ENCODE results near the gene MSRB1. TPM values are rescaled to one million over a fixed set of nuclear protein-coding genes. Genes with fewer than 3 reads are reported as not detected.
A peak's percentile ranks its signal among the peaks of the same experiment; 100 is the strongest.

MSRB1 gene
- total and polyA plus RNA-seq, 2 of the 13 experiments (the other 11 are each of a cell fraction or from before 2014, with no cell fraction given), result 32.1 to 75.4 TPM

DNA sequence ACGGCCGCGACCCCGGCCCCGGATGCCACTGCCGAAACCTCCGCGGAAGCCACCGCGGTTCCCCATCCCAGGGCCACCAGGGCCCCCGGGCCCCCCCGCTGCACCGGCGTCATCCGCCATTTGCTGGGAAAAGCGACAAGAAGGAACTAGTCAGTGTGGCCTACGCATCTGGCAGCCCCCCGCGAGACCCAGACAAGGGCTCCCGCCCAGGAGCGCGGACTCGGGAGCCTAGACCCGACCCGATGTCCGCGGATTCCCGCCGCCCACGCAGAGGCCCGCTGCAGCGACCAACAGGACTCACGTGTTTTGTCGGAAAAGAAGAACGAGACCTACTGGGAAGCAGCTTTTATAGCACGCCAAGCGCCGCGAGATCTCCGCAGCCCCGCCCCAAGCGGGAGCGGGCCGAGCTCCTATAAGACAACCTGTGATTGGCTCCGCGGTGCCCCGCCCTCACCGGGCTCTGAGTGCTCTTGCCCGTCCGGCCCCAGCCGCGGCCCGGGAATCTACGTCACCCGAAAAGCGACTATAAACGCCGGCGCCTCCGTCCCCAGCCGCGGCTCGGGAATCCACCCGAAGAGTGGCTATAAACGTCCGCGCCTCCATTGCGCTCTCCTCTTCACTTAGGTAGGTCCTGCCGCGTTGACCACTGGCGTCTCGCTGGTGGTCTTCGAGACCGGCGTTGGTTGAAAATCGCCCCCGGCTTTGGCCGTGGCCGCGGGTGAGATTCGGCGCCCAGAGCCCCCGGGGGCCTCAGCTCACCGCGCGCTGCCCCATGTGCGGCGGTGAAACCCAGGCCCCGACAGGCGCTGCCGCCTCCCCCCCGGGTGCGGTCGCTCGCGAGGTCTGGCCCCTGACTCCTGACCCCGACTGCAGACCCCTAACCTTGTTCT lies 21.8 kb upstream of the MSRB1 start, which contains the start of gene RPS2 (continued):
- TF ChIP-seq, protein P1, sequence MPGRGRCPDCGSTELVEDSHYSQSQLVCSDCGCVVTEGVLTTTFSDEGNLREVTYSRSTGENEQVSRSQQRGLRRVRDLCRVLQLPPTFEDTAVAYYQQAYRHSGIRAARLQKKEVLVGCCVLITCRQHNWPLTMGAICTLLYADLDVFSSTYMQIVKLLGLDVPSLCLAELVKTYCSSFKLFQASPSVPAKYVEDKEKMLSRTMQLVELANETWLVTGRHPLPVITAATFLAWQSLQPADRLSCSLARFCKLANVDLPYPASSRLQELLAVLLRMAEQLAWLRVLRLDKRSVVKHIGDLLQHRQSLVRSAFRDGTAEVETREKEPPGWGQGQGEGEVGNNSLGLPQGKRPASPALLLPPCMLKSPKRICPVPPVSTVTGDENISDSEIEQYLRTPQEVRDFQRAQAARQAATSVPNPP (CRISPR knock-in tag; IDR thresholded peaks at IDR 0.05), result no peak
- TF ChIP-seq, protein P2, sequence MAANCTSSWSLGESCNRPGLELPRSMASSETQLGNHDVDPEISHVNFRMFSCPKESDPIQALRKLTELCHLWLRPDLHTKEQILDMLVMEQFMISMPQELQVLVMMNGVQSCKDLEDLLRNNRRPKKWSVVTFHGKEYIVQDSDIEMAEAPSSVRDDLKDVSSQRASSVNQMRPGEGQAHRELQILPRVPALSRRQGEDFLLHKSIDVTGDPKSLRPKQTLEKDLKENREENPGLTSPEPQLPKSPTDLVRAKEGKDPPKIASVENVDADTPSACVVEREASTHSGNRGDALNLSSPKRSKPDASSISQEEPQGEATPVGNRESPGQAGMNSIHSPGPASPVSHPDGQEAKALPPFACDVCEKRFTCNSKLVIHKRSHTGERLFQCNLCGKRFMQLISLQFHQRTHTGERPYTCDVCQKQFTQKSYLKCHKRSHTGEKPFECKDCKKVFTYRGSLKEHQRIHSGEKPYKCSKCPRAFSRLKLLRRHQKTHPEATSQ (CRISPR knock-in tag; IDR thresholded peaks at IDR 0.05; ENCODE audit: borderline replicate concordance), result 0 out of 2 replicates have a peak, but pooled peaks have one; percentile 14
- no peak for TF ChIP-seq ZNF180 (CRISPR knock-in tag; IDR thresholded peaks at IDR 0.05; ENCODE audit: borderline replicate concordance, low read depth)
- peak; percentile 54; the same call in 1 of the 2 replicates for TF ChIP-seq BHLHE40 (IDR thresholded peaks at IDR 0.05; ENCODE audit: low read length)
- TF ChIP-seq, protein P3, sequence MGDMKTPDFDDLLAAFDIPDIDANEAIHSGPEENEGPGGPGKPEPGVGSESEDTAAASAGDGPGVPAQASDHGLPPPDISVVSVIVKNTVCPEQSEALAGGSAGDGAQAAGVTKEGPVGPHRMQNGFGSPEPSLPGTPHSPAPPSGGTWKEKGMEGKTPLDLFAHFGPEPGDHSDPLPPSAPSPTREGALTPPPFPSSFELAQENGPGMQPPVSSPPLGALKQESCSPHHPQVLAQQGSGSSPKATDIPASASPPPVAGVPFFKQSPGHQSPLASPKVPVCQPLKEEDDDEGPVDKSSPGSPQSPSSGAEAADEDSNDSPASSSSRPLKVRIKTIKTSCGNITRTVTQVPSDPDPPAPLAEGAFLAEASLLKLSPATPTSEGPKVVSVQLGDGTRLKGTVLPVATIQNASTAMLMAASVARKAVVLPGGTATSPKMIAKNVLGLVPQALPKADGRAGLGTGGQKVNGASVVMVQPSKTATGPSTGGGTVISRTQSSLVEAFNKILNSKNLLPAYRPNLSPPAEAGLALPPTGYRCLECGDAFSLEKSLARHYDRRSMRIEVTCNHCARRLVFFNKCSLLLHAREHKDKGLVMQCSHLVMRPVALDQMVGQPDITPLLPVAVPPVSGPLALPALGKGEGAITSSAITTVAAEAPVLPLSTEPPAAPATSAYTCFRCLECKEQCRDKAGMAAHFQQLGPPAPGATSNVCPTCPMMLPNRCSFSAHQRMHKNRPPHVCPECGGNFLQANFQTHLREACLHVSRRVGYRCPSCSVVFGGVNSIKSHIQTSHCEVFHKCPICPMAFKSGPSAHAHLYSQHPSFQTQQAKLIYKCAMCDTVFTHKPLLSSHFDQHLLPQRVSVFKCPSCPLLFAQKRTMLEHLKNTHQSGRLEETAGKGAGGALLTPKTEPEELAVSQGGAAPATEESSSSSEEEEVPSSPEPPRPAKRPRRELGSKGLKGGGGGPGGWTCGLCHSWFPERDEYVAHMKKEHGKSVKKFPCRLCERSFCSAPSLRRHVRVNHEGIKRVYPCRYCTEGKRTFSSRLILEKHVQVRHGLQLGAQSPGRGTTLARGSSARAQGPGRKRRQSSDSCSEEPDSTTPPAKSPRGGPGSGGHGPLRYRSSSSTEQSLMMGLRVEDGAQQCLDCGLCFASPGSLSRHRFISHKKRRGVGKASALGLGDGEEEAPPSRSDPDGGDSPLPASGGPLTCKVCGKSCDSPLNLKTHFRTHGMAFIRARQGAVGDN (CRISPR knock-in tag; IDR thresholded peaks at IDR 0.05), result peak; percentile 75
- peak; percentile 64; the same call in 1 of the 2 replicates for TF ChIP-seq MEIS2 (CRISPR knock-in tag; IDR thresholded peaks at IDR 0.05)
- TF ChIP-seq MIER3 (CRISPR knock-in tag; IDR thresholded peaks at IDR 0.05; ENCODE audit: borderline replicate concordance), result no peak; the same call in 1 of the 2 replicates
- no peak; the same call in 1 of the 2 replicates for TF ChIP-seq ZNF724P (CRISPR knock-in tag; IDR thresholded peaks at IDR 0.05; ENCODE audit: borderline replicate concordance)
- TF ChIP-seq MAFF (IDR thresholded peaks at IDR 0.05; ENCODE audit: low read depth, low read length), result no peak
- TF ChIP-seq ATAD3A (CRISPR knock-in tag; IDR thresholded peaks at IDR 0.05), result 0 out of 2 replicates have a peak, but pooled peaks have one; percentile 22
- TF ChIP-seq MEIS1 (CRISPR knock-in tag; IDR thresholded peaks at IDR 0.05; ENCODE audit: borderline replicate concordance), result no peak
- TF ChIP-seq, protein P4, sequence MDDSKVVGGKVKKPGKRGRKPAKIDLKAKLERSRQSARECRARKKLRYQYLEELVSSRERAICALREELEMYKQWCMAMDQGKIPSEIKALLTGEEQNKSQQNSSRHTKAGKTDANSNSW (CRISPR knock-in tag; IDR thresholded peaks at IDR 0.05; ENCODE audit: borderline replicate concordance), result no peak; the same call in 1 of the 2 replicates
- no peak for TF ChIP-seq SRSF9 (IDR thresholded peaks at IDR 0.05; ENCODE audit: borderline replicate concordance, insufficient read depth, low read depth, low read length, poor library complexity, severe bottlenecking)
- TF ChIP-seq, protein P5, sequence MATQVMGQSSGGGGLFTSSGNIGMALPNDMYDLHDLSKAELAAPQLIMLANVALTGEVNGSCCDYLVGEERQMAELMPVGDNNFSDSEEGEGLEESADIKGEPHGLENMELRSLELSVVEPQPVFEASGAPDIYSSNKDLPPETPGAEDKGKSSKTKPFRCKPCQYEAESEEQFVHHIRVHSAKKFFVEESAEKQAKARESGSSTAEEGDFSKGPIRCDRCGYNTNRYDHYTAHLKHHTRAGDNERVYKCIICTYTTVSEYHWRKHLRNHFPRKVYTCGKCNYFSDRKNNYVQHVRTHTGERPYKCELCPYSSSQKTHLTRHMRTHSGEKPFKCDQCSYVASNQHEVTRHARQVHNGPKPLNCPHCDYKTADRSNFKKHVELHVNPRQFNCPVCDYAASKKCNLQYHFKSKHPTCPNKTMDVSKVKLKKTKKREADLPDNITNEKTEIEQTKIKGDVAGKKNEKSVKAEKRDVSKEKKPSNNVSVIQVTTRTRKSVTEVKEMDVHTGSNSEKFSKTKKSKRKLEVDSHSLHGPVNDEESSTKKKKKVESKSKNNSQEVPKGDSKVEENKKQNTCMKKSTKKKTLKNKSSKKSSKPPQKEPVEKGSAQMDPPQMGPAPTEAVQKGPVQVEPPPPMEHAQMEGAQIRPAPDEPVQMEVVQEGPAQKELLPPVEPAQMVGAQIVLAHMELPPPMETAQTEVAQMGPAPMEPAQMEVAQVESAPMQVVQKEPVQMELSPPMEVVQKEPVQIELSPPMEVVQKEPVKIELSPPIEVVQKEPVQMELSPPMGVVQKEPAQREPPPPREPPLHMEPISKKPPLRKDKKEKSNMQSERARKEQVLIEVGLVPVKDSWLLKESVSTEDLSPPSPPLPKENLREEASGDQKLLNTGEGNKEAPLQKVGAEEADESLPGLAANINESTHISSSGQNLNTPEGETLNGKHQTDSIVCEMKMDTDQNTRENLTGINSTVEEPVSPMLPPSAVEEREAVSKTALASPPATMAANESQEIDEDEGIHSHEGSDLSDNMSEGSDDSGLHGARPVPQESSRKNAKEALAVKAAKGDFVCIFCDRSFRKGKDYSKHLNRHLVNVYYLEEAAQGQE (IDR thresholded peaks at IDR 0.05; ENCODE audit: borderline replicate concordance in 1 of 2, low read depth in 1 of 2, low read length in 2 of 2), result peak in 1 of 2 experiments; percentile 46; a peak in 1 of 4 replicates
- TF ChIP-seq KLF9 (CRISPR knock-in tag; IDR thresholded peaks at IDR 0.05; ENCODE audit: low read depth), result no peak
- peak; percentile 90; the same call in 1 of the 2 replicates for TF ChIP-seq ZZZ3 (CRISPR knock-in tag; IDR thresholded peaks at IDR 0.05; ENCODE audit: borderline replicate concordance)

Measured in HepG2 (cell line).